Neural crest cell (in vitro differentiated cells): ENCODE results near the gene ZNF506. TPM values are rescaled to one million over a fixed set of nuclear protein-coding genes. Genes with fewer than 3 reads are reported as not detected.
A peak's percentile ranks its signal among the peaks of the same experiment; 100 is the strongest.
"Not testable (repeated sequence)": the region's sequence is repeated elsewhere in the genome, so short reads cannot be mapped to it uniquely, and the experiment has no call there.

Experiments used
- DNase-seq: peaks from one replicate; pipeline ENCODE4 v3.0.0; 2021; ENCODE audit warnings: low read depth, mixed read lengths, low spot score
- H3K27ac Mint-ChIP-seq: one replicate; pipeline ENCODE4 v1.8.0; 2021; ENCODE audit warnings: mild to moderate bottlenecking, mixed read lengths; ENCODE audit not compliant: unreplicated experiment
- H3K27me3 Mint-ChIP-seq: 2 replicates; pipeline ENCODE4 v1.8.0; 2021; ENCODE audit warnings: low read depth, mild to moderate bottlenecking, mixed read lengths
- H3K36me3 Mint-ChIP-seq: 2 replicates; pipeline ENCODE4 v1.8.0; 2021; ENCODE audit warnings: low read depth, mild to moderate bottlenecking, mixed read lengths
- H3K4me1 Mint-ChIP-seq: 2 replicates; pipeline ENCODE4 v1.8.0; 2021; ENCODE audit warnings: mixed read lengths
- H3K4me3 Mint-ChIP-seq: one replicate; pipeline ENCODE4 v1.8.0; 2021; ENCODE audit warnings: mild to moderate bottlenecking, mixed read lengths
- H3K9me3 Mint-ChIP-seq: 2 replicates; pipeline ENCODE4 v1.8.0; 2021; ENCODE audit warnings: mixed read lengths
- total RNA-seq: library from RNA; stranded (reverse); gene quantifications from 2 replicates; pipeline ENCODE4 v1.2.1, GENCODE V29; 2021
- TF ChIP-seq, protein P1 (sequence below): fragments of 200-600 bp; sonication (generic); conservative IDR thresholded peaks from 2 replicates; pipeline ENCODE4 v1.5.0; 2021; ENCODE audit warnings: antibody characterized with exemption, mild to moderate bottlenecking

ZNF506 gene
- total RNA-seq, 1 donor from 2014 or later: 5.0 TPM

DNA sequence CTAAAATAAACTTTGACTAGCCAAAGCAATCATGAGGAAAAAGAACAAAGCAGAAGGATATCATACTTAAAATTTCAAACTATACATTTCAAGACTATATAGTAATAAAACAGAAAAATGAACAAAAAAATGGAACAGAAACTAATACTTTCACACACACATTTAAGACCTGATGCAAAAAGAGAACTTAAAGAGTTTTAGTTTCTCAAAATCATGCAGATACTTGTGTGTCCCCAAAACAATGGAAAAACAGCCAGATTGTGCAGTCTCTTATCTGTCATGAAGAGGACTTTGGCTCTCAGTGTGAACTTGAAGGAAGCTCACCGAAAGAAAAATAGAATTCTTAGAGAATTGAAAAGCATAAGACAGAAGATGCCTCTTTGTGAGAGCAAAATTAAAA is 16.1 kb downstream of the ZNF506 start:
- no peaks in the 10 kb centered on the region for H3K4me1 Mint-ChIP-seq
- H3K27ac Mint-ChIP-seq: no peak overlapping the region
- no peaks in the 10 kb centered on the region for H3K9me3 Mint-ChIP-seq
- TF ChIP-seq, protein P1, sequence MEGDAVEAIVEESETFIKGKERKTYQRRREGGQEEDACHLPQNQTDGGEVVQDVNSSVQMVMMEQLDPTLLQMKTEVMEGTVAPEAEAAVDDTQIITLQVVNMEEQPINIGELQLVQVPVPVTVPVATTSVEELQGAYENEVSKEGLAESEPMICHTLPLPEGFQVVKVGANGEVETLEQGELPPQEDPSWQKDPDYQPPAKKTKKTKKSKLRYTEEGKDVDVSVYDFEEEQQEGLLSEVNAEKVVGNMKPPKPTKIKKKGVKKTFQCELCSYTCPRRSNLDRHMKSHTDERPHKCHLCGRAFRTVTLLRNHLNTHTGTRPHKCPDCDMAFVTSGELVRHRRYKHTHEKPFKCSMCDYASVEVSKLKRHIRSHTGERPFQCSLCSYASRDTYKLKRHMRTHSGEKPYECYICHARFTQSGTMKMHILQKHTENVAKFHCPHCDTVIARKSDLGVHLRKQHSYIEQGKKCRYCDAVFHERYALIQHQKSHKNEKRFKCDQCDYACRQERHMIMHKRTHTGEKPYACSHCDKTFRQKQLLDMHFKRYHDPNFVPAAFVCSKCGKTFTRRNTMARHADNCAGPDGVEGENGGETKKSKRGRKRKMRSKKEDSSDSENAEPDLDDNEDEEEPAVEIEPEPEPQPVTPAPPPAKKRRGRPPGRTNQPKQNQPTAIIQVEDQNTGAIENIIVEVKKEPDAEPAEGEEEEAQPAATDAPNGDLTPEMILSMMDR: no peak
- peaks cover 45% of the 10 kb centered on the region for H3K36me3 Mint-ChIP-seq
- no peak overlapping the region for H3K4me3 Mint-ChIP-seq
- no peaks in the 10 kb centered on the region for H3K27me3 Mint-ChIP-seq
- DNase-seq: no peak

DNA sequence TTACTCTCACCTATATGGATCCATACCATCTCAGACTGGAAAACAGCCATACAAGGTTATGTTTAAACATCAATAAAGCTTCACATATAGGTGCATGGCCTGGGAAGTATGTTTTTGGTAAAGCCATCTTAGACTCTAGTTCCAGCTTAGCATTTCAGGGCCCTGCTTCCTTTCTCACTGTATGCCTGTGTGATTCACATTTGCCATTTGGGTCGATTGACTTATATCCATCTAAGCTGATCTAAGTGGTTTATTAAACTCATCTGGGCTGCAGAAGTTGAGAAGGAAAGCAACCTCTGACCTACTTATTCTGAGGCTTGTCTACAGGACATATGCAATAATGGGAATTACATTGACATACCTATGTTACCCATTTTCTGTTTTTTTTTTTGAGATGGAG is 33.5 kb downstream of the ZNF506 start:
- H3K36me3 Mint-ChIP-seq: peaks cover 54% of the 10 kb centered on the region
- H3K27ac Mint-ChIP-seq: no peak overlapping the region
- DNase-seq: no peak
- no peak overlapping the region for H3K4me3 Mint-ChIP-seq
- TF ChIP-seq, protein P1: no peak
- H3K9me3 Mint-ChIP-seq: peaks cover 12% of the 10 kb centered on the region
- H3K27me3 Mint-ChIP-seq: no peaks in the 10 kb centered on the region
- no peaks in the 10 kb centered on the region for H3K4me1 Mint-ChIP-seq

GRCh38 chr19:19785476-19785875 is 36.1 kb downstream of the ZNF506 start:
- H3K27ac Mint-ChIP-seq, H3K4me1 Mint-ChIP-seq, DNase-seq, H3K27me3 Mint-ChIP-seq, H3K4me3 Mint-ChIP-seq: not testable (repeated sequence)
- Mint-ChIP-seq H3K9me3 (peaks cover 19% of the 10 kb centered on the region), H3K36me3 (peaks cover 59% of the 10 kb centered on the region)

DNA sequence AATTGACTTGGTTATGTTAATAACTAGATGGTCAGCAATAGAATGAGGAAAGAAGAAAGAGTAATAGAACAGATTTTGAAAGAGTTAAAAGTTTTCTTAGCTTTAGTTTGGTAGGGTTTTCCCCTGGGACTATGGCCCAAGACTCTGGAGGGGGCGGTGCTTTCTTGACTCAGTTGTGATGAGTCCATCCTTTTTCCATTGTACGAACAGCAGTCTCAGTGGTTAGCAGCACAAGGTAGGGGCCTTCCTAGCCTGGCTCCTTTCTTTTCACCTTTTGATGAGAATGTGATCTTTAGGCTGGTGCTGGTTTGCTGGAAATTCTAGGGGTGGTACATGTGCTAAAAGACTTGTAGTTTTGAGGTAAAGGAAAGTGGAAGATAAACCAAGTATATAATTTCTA is 38.8 kb downstream of the ZNF506 start:
- Mint-ChIP-seq H3K27ac (no peak overlapping the region), H3K4me1 (peaks cover 4% of the 10 kb centered on the region), H3K27me3 (no peaks in the 10 kb centered on the region), H3K4me3 (no peak overlapping the region), H3K9me3 (peaks cover 22% of the 10 kb centered on the region), H3K36me3 (peaks cover 57% of the 10 kb centered on the region)
- TF ChIP-seq, protein P1: no peak
- no peak for DNase-seq

GRCh38 chr19:19781791-19782190 is 39.8 kb downstream of the ZNF506 start:
- Mint-ChIP-seq H3K36me3 (peaks cover 51% of the 10 kb centered on the region), H3K9me3 (peaks cover 22% of the 10 kb centered on the region)

DNA sequence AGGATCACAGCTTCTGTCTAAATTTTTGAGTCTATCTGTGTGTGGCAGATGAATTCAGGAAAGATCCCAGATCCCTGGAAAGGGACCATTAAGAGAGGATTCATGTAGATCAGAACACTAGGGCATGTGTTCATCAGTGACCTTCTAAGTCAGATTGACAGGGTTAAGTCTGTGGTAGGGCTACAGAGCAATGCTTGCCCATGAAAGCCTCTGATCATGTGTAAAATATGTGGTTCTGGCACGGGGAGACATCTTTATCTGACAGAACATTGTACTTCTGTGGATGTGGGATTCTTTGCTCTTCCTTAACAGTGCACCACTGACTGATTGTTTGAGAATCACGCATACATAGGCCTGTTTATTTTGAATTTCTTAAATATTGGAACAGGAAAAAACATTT is 42.9 kb downstream of the ZNF506 start:
- H3K27ac Mint-ChIP-seq: no peak overlapping the region
- no peak for DNase-seq
- peaks cover 16% of the 10 kb centered on the region for H3K9me3 Mint-ChIP-seq

More at GRCh38 chr19:19781791-19782190, 39.8 kb downstream of the ZNF506 start:
- H3K27ac Mint-ChIP-seq, H3K4me3 Mint-ChIP-seq, H3K27me3 Mint-ChIP-seq, DNase-seq: not testable (repeated sequence)
- H3K4me1 Mint-ChIP-seq: peaks cover 14% of the 10 kb centered on the region

More for the DNA sequence above, 42.9 kb downstream of the ZNF506 start:
- Mint-ChIP-seq H3K27me3 (no peaks in the 10 kb centered on the region), H3K4me1 (peaks cover 27% of the 10 kb centered on the region), H3K4me3 (peak overlapping the region; percentile 96), H3K36me3 (peaks cover 25% of the 10 kb centered on the region)
- TF ChIP-seq, protein P1: no peak
